ENCODE data around the gene CDRT4. TPM values are rescaled to one million over a fixed set of nuclear protein-coding genes. Genes with fewer than 3 reads are reported as not detected.
A peak's percentile ranks its signal among the peaks of the same experiment; 100 is the strongest.

Gene CDRT4
- total and polyA plus RNA-seq, 7 experiments from 2014 or later = 0.45 to 11.6 (median 3.9) TPM

- no peak overlapping the region for H3K4me3 ChIP-seq (ENCODE audit: low read length)
- H3K27ac ChIP-seq (ENCODE audit: low read depth, low read length) = no peak overlapping the region
- H3K9me3 Mint-ChIP-seq = no peaks in the 10 kb centered on the region
- no peaks in the 10 kb centered on the region for H3K4me1 ChIP-seq (ENCODE audit: control insufficient read depth in 2 of 2, insufficient read depth in 2 of 2, low read length in 2 of 2)
- H3K36me3 Mint-ChIP-seq = peaks cover 8 to 54% (median 25%) of the 10 kb centered on the region in 5 donors
- DNase-seq (no peak), ATAC-seq (no peak)
- peaks cover 0 to 5% (median 3%) of the 10 kb centered on the region in 3 experiments for H3K36me3 ChIP-seq (ENCODE audit: control insufficient read depth in 2 of 3, insufficient read depth in 3 of 3, low read length in 3 of 3)
- no peaks in the 10 kb centered on the region for H3K9me3 ChIP-seq (ENCODE audit: control insufficient read depth in 2 of 3, low read length in 3 of 3)
- peaks cover 6 to 14% (median 8%) of the 10 kb centered on the region in 7 donors for H3K4me1 Mint-ChIP-seq
- ChIA-PET POLR2A (no interaction called here), CTCF (interaction anchor here (1.2 kb wide), 2 partner anchors 240 to 246 kb away, joined by 4 to 6 read pairs; no protein-coding TSS in a partner anchor)
- peak overlapping the region in 1 of 9 donors; percentile 33 for H3K27ac Mint-ChIP-seq
- no peak overlapping the region for H3K4me3 Mint-ChIP-seq
- no peaks in the 10 kb centered on the region for H3K27me3 Mint-ChIP-seq
- intact Hi-C loops (cut with micrococcal nuclease) = loop anchor here in 1 of 2 donors (1.0 kb wide), 1 partner anchor 246 kb away; no protein-coding TSS in a partner anchor
- no peaks in the 10 kb centered on the region for H3K27me3 ChIP-seq (ENCODE audit: control insufficient read depth in 2 of 2, insufficient read depth in 2 of 2, low read length in 2 of 2)
Observed at GRCh38 chr17:15503731-15504130, 36.3 kb upstream of the CDRT4 start.

- Mint-ChIP-seq H3K27me3 (no peaks in the 10 kb centered on the region), H3K27ac (peak overlapping the region in 2 of 9 donors; percentile 43 to 60), H3K36me3 (peaks cover 10 to 52% (median 18%) of the 10 kb centered on the region in 5 donors), H3K4me3 (peak overlapping the region in 3 of 10 donors; percentile 26 to 65 (median 53)), H3K4me1 (peaks cover 6 to 14% (median 8%) of the 10 kb centered on the region in 7 donors), H3K9me3 (no peaks in the 10 kb centered on the region)
- peaks cover 0 to 10% (median 5%) of the 10 kb centered on the region in 3 experiments for H3K36me3 ChIP-seq (ENCODE audit: control insufficient read depth in 2 of 3, insufficient read depth in 3 of 3, low read length in 3 of 3)
- no peak overlapping the region for H3K4me3 ChIP-seq (ENCODE audit: low read length)
- POLR2A ChIA-PET = no interaction called here
- intact Hi-C loops (cut with micrococcal nuclease) = loop anchor here in 1 of 2 donors (1.0 kb wide), 1 partner anchor 245 kb away; no protein-coding TSS in a partner anchor
- peak; percentile 90 for ATAC-seq
- CTCF ChIA-PET = interaction anchor here (0.7 to 1.5 kb wide), 5 partner anchors 45 to 1124 kb away, joined by 3 to 6 read pairs (median 3); no protein-coding TSS in a partner anchor
- no peaks in the 10 kb centered on the region for H3K27me3 ChIP-seq (ENCODE audit: control insufficient read depth in 2 of 2, insufficient read depth in 2 of 2, low read length in 2 of 2)
- no peaks in the 10 kb centered on the region for H3K9me3 ChIP-seq (ENCODE audit: control insufficient read depth in 2 of 3, low read length in 3 of 3)
- no peak overlapping the region for H3K27ac ChIP-seq (ENCODE audit: low read depth, low read length)
- DNase-seq = peak; percentile 28 to 74 (median 53)
- H3K4me1 ChIP-seq (ENCODE audit: control insufficient read depth in 2 of 2, insufficient read depth in 2 of 2, low read length in 2 of 2) = no peaks in the 10 kb centered on the region
Observed at GRCh38 chr17:15502369-15503112, 35.1 kb upstream of the CDRT4 start.

GRCh38 chr17:15501793-15502192 is 34.4 kb upstream of the CDRT4 start:
- ChIA-PET CTCF (interaction anchor here (0.6 to 1.5 kb wide), 3 partner anchors 13 to 265 kb away, joined by 3 read pairs; no protein-coding TSS in a partner anchor), POLR2A (no interaction called here)
- peaks cover 6 to 14% (median 8%) of the 10 kb centered on the region in 7 donors for H3K4me1 Mint-ChIP-seq
- H3K27ac Mint-ChIP-seq = peak overlapping the region in 1 of 9 donors; percentile 22
- Histone ChIP-seq H3K4me1 (ENCODE audit: control insufficient read depth in 2 of 2, insufficient read depth in 2 of 2, low read length in 2 of 2) (no peaks in the 10 kb centered on the region), H3K27me3 (ENCODE audit: control insufficient read depth in 2 of 2, insufficient read depth in 2 of 2, low read length in 2 of 2) (no peaks in the 10 kb centered on the region), H3K36me3 (ENCODE audit: control insufficient read depth in 2 of 3, insufficient read depth in 3 of 3, low read length in 3 of 3) (peaks cover 0 to 10% (median 5%) of the 10 kb centered on the region in 3 experiments), H3K9me3 (ENCODE audit: control insufficient read depth in 2 of 3, low read length in 3 of 3) (no peaks in the 10 kb centered on the region), H3K27ac (ENCODE audit: low read depth, low read length) (no peak overlapping the region), H3K4me3 (ENCODE audit: low read length) (no peak overlapping the region)
- H3K9me3 Mint-ChIP-seq = no peaks in the 10 kb centered on the region
- no peaks in the 10 kb centered on the region for H3K27me3 Mint-ChIP-seq
- H3K4me3 Mint-ChIP-seq = no peak overlapping the region
- DNase-seq = no peak
- intact Hi-C loops (cut with micrococcal nuclease) = no loop called here
- no peak for ATAC-seq
- peaks cover 15 to 52% (median 21%) of the 10 kb centered on the region in 5 donors for H3K36me3 Mint-ChIP-seq

- Mint-ChIP-seq H3K36me3 (peaks cover 12 to 49% (median 18%) of the 10 kb centered on the region in 5 donors), H3K27ac (peak overlapping the region in 1 of 9 donors; percentile 22), H3K27me3 (no peaks in the 10 kb centered on the region), H3K9me3 (no peaks in the 10 kb centered on the region), H3K4me1 (peaks cover 6 to 14% (median 8%) of the 10 kb centered on the region in 7 donors), H3K4me3 (no peak overlapping the region)
- Histone ChIP-seq H3K9me3 (ENCODE audit: control insufficient read depth in 2 of 3, low read length in 3 of 3) (no peaks in the 10 kb centered on the region), H3K4me1 (ENCODE audit: control insufficient read depth in 2 of 2, insufficient read depth in 2 of 2, low read length in 2 of 2) (no peaks in the 10 kb centered on the region), H3K27me3 (ENCODE audit: control insufficient read depth in 2 of 2, insufficient read depth in 2 of 2, low read length in 2 of 2) (no peaks in the 10 kb centered on the region), H3K36me3 (ENCODE audit: control insufficient read depth in 2 of 3, insufficient read depth in 3 of 3, low read length in 3 of 3) (peaks cover 0 to 10% (median 5%) of the 10 kb centered on the region in 3 experiments), H3K27ac (ENCODE audit: low read depth, low read length) (no peak overlapping the region), H3K4me3 (ENCODE audit: low read length) (no peak overlapping the region)
- DNase-seq (no peak), ATAC-seq (no peak)
- intact Hi-C loops (cut with micrococcal nuclease) = no loop called here
- CTCF ChIA-PET = interaction anchor here (0.6 kb wide), 1 partner anchor 12 kb away, joined by 3 read pairs; no protein-coding TSS in a partner anchor
- POLR2A ChIA-PET = no interaction called here
Observed at GRCh38 chr17:15501282-15501681, 33.9 kb upstream of the CDRT4 start.

- no peak overlapping the region for H3K4me3 Mint-ChIP-seq
- CTCF ChIA-PET = no interaction called here
- H3K9me3 Mint-ChIP-seq = no peaks in the 10 kb centered on the region
- H3K27me3 Mint-ChIP-seq = no peaks in the 10 kb centered on the region
- POLR2A ChIA-PET = no interaction called here
- H3K9me3 ChIP-seq (ENCODE audit: control insufficient read depth in 2 of 3, low read length in 3 of 3) = no peaks in the 10 kb centered on the region
- no peak for DNase-seq
- intact Hi-C loops (cut with micrococcal nuclease) = no loop called here
- H3K36me3 ChIP-seq (ENCODE audit: control insufficient read depth in 2 of 3, insufficient read depth in 3 of 3, low read length in 3 of 3) = peaks cover 0 to 10% (median 5%) of the 10 kb centered on the region in 3 experiments
- H3K4me1 ChIP-seq (ENCODE audit: control insufficient read depth in 2 of 2, insufficient read depth in 2 of 2, low read length in 2 of 2) = no peaks in the 10 kb centered on the region
- no peaks in the 10 kb centered on the region for H3K27me3 ChIP-seq (ENCODE audit: control insufficient read depth in 2 of 2, insufficient read depth in 2 of 2, low read length in 2 of 2)
- H3K27ac Mint-ChIP-seq = no peak overlapping the region
- no peak for ATAC-seq
- H3K4me1 Mint-ChIP-seq = peaks cover 4 to 8% (median 6%) of the 10 kb centered on the region in 7 donors
- H3K27ac ChIP-seq (ENCODE audit: low read depth, low read length) = no peak overlapping the region
- peaks cover 12 to 56% (median 22%) of the 10 kb centered on the region in 5 donors for H3K36me3 Mint-ChIP-seq
- H3K4me3 ChIP-seq (ENCODE audit: low read length) = no peak overlapping the region
Observed at GRCh38 chr17:15498107-15498506, 30.7 kb upstream of the CDRT4 start.

DNA sequence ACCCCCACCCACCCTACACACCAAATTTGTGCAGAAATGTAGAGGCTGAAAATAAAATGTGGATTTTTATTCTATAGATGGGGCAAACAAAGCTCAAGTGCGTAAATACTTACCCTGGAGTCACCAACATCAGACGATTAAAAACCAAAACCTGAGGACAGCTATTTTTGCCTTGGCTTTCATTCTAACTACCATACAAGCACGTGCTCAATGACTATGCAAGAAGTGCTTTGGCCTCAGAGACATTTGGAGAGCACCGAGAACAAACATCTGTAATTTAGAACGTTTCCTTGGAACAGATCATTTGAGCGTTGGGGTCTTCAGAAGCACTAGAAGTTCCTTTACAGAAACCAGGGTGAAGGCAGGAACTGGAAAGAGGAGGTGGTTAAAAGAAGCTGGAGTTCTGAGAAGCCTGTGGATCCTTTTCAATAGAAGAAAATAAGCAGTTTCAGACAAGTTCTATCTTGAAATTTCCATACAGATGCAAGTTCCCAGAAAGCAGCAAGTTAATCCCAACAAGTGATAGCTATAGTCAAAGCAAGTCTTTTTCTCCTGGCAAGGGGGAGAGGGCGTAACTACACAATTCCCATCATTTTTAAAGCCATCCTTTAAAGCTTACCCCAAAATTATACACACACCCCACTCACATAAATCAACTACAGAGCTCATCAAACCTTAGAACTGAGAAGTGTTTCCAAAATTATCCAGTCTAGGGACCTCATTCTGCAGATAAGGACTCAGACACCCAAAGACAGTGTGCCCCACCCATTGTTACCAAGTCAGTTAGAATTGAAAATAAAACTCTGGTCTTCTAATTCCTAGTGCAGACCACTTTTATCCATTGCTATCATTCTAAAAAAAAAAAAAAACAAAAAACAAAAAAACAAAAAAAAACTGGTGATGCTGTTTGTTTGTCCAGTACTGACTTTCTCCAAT is 29.6 kb upstream of the CDRT4 start:
- H3K27ac Mint-ChIP-seq = no peak overlapping the region
- Histone ChIP-seq H3K27ac (ENCODE audit: low read depth, low read length) (no peak overlapping the region), H3K36me3 (ENCODE audit: control insufficient read depth in 2 of 3, insufficient read depth in 3 of 3, low read length in 3 of 3) (peaks cover 0 to 10% (median 5%) of the 10 kb centered on the region in 3 experiments), H3K4me1 (ENCODE audit: control insufficient read depth in 2 of 2, insufficient read depth in 2 of 2, low read length in 2 of 2) (no peaks in the 10 kb centered on the region), H3K27me3 (ENCODE audit: control insufficient read depth in 2 of 2, insufficient read depth in 2 of 2, low read length in 2 of 2) (no peaks in the 10 kb centered on the region), H3K9me3 (ENCODE audit: control insufficient read depth in 2 of 3, low read length in 3 of 3) (no peaks in the 10 kb centered on the region), H3K4me3 (ENCODE audit: low read length) (no peak overlapping the region)
- H3K4me1 Mint-ChIP-seq = no peaks in the 10 kb centered on the region
- no peak for DNase-seq
- intact Hi-C loops (cut with micrococcal nuclease) = no loop called here
- ATAC-seq = no peak
- no peaks in the 10 kb centered on the region for H3K9me3 Mint-ChIP-seq
- H3K36me3 Mint-ChIP-seq = peaks cover 10 to 61% (median 22%) of the 10 kb centered on the region in 5 donors
- no peaks in the 10 kb centered on the region for H3K27me3 Mint-ChIP-seq
- no peak overlapping the region for H3K4me3 Mint-ChIP-seq
- POLR2A ChIA-PET = no interaction called here
- CTCF ChIA-PET = interaction anchor here (0.7 kb wide), 1 partner anchor 245 kb away, joined by 8 read pairs; no protein-coding TSS in a partner anchor

All from naive thymus-derived CD4-positive, alpha-beta T cell (primary cell).